ENCODE results near the gene NOTCH4.

Gene NOTCH4

GRCh38 chr6:32178547-32179440 is 45.1 kb downstream of the NOTCH4 start:
- DNase-seq: no peak

- DNase-seq: peak; percentile 99
These were observed 45.9 kb downstream of the NOTCH4 start, which contains the start of gene RNF5 for GRCh38 chr6:32177788-32178546. Gene RNF5 (plus strand): TSS chr6:32178405. CDS start chr6:32178512, 107 bp downstream.

GRCh38 chr6:32177183-32177787 is 46.6 kb downstream of the NOTCH4 start:
- DNase-seq: peak; percentile 63

- DNase-seq: no peak
These were observed 47.2 kb downstream of the NOTCH4 start for GRCh38 chr6:32176476-32177182.

GRCh38 chr6:32175711-32176475 is 48.0 kb downstream of the NOTCH4 start, which contains the start of gene AGPAT1:
Gene AGPAT1 (minus strand): TSS chr6:32176084. CDS start chr6:32171496, 4,588 bp downstream.
- peak; percentile 98 for DNase-seq

- DNase-seq: no peak
These were observed 48.6 kb downstream of the NOTCH4 start for GRCh38 chr6:32175322-32175710.

GRCh38 chr6:32174416-32174815 is 49.5 kb downstream of the NOTCH4 start:
- no peak for DNase-seq

GRCh38 chr6:32173051-32173727 is 50.7 kb downstream of the NOTCH4 start:
- no peak for DNase-seq

- no peak for DNase-seq
These were observed 52.6 kb downstream of the NOTCH4 start for GRCh38 chr6:32171234-32171633.

- DNase-seq: no peak
These were observed 53.6 kb downstream of the NOTCH4 start for GRCh38 chr6:32170294-32170693.

GRCh38 chr6:32168807-32169591 is 54.9 kb downstream of the NOTCH4 start:
- DNase-seq: no peak

- no peak for DNase-seq
These were observed 55.5 kb downstream of the NOTCH4 start for GRCh38 chr6:32168350-32168749.

- DNase-seq: no peak
These were observed 56.1 kb downstream of the NOTCH4 start for GRCh38 chr6:32167761-32168262.

GRCh38 chr6:32167154-32167760 is 56.6 kb downstream of the NOTCH4 start:
- DNase-seq: no peak

- DNase-seq: no peak
These were observed 57.3 kb downstream of the NOTCH4 start for GRCh38 chr6:32166411-32167061.

- no peak for DNase-seq
These were observed 59.6 kb downstream of the NOTCH4 start, which contains the start of gene EGFL8 for GRCh38 chr6:32164295-32164694. Gene EGFL8 (plus strand): TSS chr6:32164595. CDS start chr6:32166166, 1,571 bp downstream.

GRCh38 chr6:32163559-32164258 is 60.2 kb downstream of the NOTCH4 start:
- no peak for DNase-seq

GRCh38 chr6:32158052-32158451 is 65.8 kb downstream of the NOTCH4 start:
- DNase-seq: no peak

All from RPMI8226 (cell line).